T-cell (primary cell): ENCODE measurements around the gene LDHAL6B. TPM values are rescaled to one million over a fixed set of nuclear protein-coding genes. Genes with fewer than 3 reads are reported as not detected.

ENCODE experiments used
- ATAC-seq, 4 experiments: fragments of 200-7000 bp in 3 of 4; fragments of 150-1000 bp in 1 of 4; cut with Tn5 transposase; replicated peaks in 1 of 4; 1 replicate in 3 of 4; 2 replicates in 1 of 4; pipeline ENCODE4 v1.10.0; 2021; ENCODE audit warnings: moderate library complexity in 3 of 4, mild to moderate bottlenecking in 2 of 4, moderate number of reproducible peaks in 1 of 4
- CTCF ChIA-PET, 2 donors: fragments of 300-600 bp; sonication (Branson Sonifier 250); formaldehyde crosslinking; loops; one replicate each; lab custom pipeline; 2022; ENCODE audit warnings: antibody characterized with exemption in 2 of 2; lab: Charles Lee
- POLR2A ChIA-PET, 2 donors: fragments of 300-600 bp; sonication (Branson Sonifier 250); formaldehyde crosslinking; loops; one replicate each; lab custom pipeline; 2022; ENCODE audit warnings: antibody characterized with exemption in 2 of 2; lab: Charles Lee
- DNase-seq, 35 experiments: peaks; one replicate each; pipeline versions ENCODE4 v3.0.0 to v3.0.0-alpha.2; 2013 to 2023
- H3K27ac ChIP-seq: one replicate; pipeline ENCODE4 v1.5.1; 2013; ENCODE audit warnings: low read length
- H3K27me3 ChIP-seq, 2 experiments: replicated peaks in 1 of 2; 1 replicate in 1 of 2; 2 replicates in 1 of 2; pipeline versions ENCODE4 v1.6.1 to v1.7.0; 2013; ENCODE audit warnings: low read length in 1 of 2, mixed read lengths in 1 of 2; ENCODE audit not compliant: control insufficient read depth in 2 of 2, insufficient read depth in 2 of 2; ENCODE audit errors: extremely low read depth in 1 of 2
- H3K36me3 ChIP-seq, 2 donors: 1 replicate in 1 of 2; 2 replicates in 1 of 2; pipeline versions ENCODE4 v1.6.1 to v1.7.0; 2013; ENCODE audit warnings: low read length in 1 of 2; ENCODE audit not compliant: control insufficient read depth in 2 of 2, insufficient read depth in 1 of 2; ENCODE audit errors: extremely low read depth in 1 of 2
- H3K4me1 ChIP-seq, 2 experiments: 1 replicate in 1 of 2; 2 replicates in 1 of 2; pipeline versions ENCODE4 v1.6.1 to v1.7.0; 2013; ENCODE audit warnings: low read length in 2 of 2, mixed read lengths in 1 of 2; ENCODE audit not compliant: insufficient read depth in 2 of 2, control insufficient read depth in 1 of 2; ENCODE audit errors: extremely low read depth in 1 of 2
- H3K4me3 ChIP-seq, 2 donors: 1 replicate in 1 of 2; 2 replicates in 1 of 2; pipeline versions ENCODE4 v1.5.1 to v1.7.0; 2013; ENCODE audit warnings: mild to moderate bottlenecking in 2 of 2, low read length in 1 of 2, moderate library complexity in 1 of 2; ENCODE audit not compliant: control insufficient read depth in 1 of 2; ENCODE audit errors: extremely low read depth in 1 of 2
- H3K9me3 ChIP-seq: 2 replicates; pipeline ENCODE4 v1.7.0; 2013
- H3K27ac Mint-ChIP-seq, 2 donors: one replicate each; pipeline ENCODE4 v1.8.0; 2020 to 2021; ENCODE audit warnings: mild to moderate bottlenecking in 2 of 2, mixed read lengths in 2 of 2
- H3K27me3 Mint-ChIP-seq, 2 donors: one replicate each; pipeline ENCODE4 v1.8.0; 2021 to 2022; ENCODE audit warnings: mixed read lengths in 2 of 2
- H3K36me3 Mint-ChIP-seq: one replicate; pipeline ENCODE4 v1.8.0; 2021; ENCODE audit warnings: mixed read lengths
- H3K4me1 Mint-ChIP-seq, 3 donors: one replicate each; pipeline ENCODE4 v1.8.0; 2020 to 2022; ENCODE audit warnings: mixed read lengths in 3 of 3, mild to moderate bottlenecking in 1 of 3
- H3K4me3 Mint-ChIP-seq, 3 donors: one replicate each; pipeline ENCODE4 v1.8.0; 2020 to 2022; ENCODE audit warnings: mild to moderate bottlenecking in 3 of 3, mixed read lengths in 3 of 3, moderate library complexity in 3 of 3
- H3K9me3 Mint-ChIP-seq, 3 donors: one replicate each; pipeline ENCODE4 v1.8.0; 2020 to 2022; ENCODE audit warnings: mixed read lengths in 3 of 3
- WGBS: methylation state at CpG from one replicate; pipeline ENCODE4 v1.1.5; 2013; ENCODE audit warnings: missing lambda C conversion rate; ENCODE audit not compliant: insufficient coverage; 5-methylcytosine and 5-hydroxymethylcytosine counted together
- total RNA-seq, 35 experiments: library from RNA in 6 of 35; stranded (reverse) in 6 of 35; fragments of 120-200 nt in 1 of 35; gene quantifications; one replicate each; pipeline versions ENCODE4 v1.2.1 to v1.2.4 and lab custom pipeline; 2013 to 2026

Gene LDHAL6B
- total RNA-seq, 5 donors from 2014 or later (not counting 1 experiment from before 2014, with no cell fraction given), result not detected

GRCh38 chr15:59180945-59181600 lies 25.6 kb upstream of the LDHAL6B start:
- Mint-ChIP-seq H3K9me3 (peaks cover 0 to 8% (median 8%) of the 10 kb centered on the region in 3 donors), H3K27me3 (peaks cover 7 to 8% of the 10 kb centered on the region in 2 donors), H3K36me3 (no peaks in the 10 kb centered on the region), H3K4me1 (no peaks in the 10 kb centered on the region), H3K4me3 (no peak overlapping the region), H3K27ac (no peak overlapping the region)
- Histone ChIP-seq H3K27me3 (peaks cover 0 to 5% of the 10 kb centered on the region in 2 experiments), H3K27ac (no peak overlapping the region), H3K4me1 (no peaks in the 10 kb centered on the region), H3K4me3 (no peak overlapping the region), H3K36me3 (no peaks in the 10 kb centered on the region), H3K9me3 (no peaks in the 10 kb centered on the region)
- ChIA-PET POLR2A (no interaction called here), CTCF (interaction anchor here in 1 of 2 donors (0.6 kb wide), 1 partner anchor 329 kb away, joined by 4 read pairs; no protein-coding TSS in a partner anchor)
- DNase-seq (no peak), ATAC-seq (no peak)
- WGBS, result no CpG with 5 or more reads among the region's 5 CpGs

GRCh38 chr15:59185725-59186124 lies 20.9 kb upstream of the LDHAL6B start:
- ATAC-seq, result no peak
- peaks cover 0 to 11% (median 8%) of the 10 kb centered on the region in 3 donors for H3K9me3 Mint-ChIP-seq
- Histone ChIP-seq H3K36me3 (no peaks in the 10 kb centered on the region), H3K4me3 (no peak overlapping the region), H3K27me3 (peaks cover 0 to 7% of the 10 kb centered on the region in 2 experiments), H3K9me3 (no peaks in the 10 kb centered on the region), H3K27ac (no peak overlapping the region), H3K4me1 (no peaks in the 10 kb centered on the region)
- peaks cover 2 to 10% of the 10 kb centered on the region in 2 donors for H3K27me3 Mint-ChIP-seq
- no CpG with 5 or more reads among the region's 2 CpGs for WGBS
- H3K36me3 Mint-ChIP-seq, result peaks cover 5% of the 10 kb centered on the region
- no peak overlapping the region for H3K4me3 Mint-ChIP-seq
- H3K27ac Mint-ChIP-seq, result no peak overlapping the region
- H3K4me1 Mint-ChIP-seq, result no peaks in the 10 kb centered on the region
- POLR2A ChIA-PET, result no interaction called here
- DNase-seq, result no peak
- CTCF ChIA-PET, result interaction anchor here in 1 of 2 donors (0.7 kb wide), 1 partner anchor 307 kb away, joined by 4 read pairs; no protein-coding TSS in a partner anchor

DNA sequence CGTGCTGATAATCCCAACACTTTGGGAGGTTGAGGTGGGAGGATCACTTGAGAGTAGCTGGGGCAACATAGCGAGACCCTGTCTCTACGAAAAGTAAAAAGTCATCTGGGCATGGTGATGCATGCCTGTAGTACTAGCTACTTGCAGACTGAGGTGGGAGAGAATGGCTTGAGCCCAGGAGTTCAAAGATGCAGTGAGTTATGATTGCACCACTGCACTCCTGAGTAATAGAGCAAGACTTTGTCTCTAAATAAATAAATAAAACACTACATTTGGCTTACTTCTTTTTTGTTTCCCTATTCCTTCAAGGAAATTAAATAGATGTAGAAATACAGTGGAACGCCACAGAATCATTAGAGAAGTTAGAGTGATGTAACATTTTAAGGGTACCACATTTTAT lies 20.1 kb upstream of the LDHAL6B start:
- CTCF ChIA-PET, result no interaction called here
- Histone ChIP-seq H3K4me3 (no peak overlapping the region), H3K36me3 (no peaks in the 10 kb centered on the region), H3K9me3 (no peaks in the 10 kb centered on the region), H3K4me1 (no peaks in the 10 kb centered on the region), H3K27ac (no peak overlapping the region), H3K27me3 (peaks cover 0 to 8% of the 10 kb centered on the region in 2 experiments)
- peaks cover 0 to 7% (median 6%) of the 10 kb centered on the region in 3 donors for H3K9me3 Mint-ChIP-seq
- no peak overlapping the region for H3K27ac Mint-ChIP-seq
- no peak for DNase-seq
- H3K27me3 Mint-ChIP-seq, result peaks cover 4 to 12% of the 10 kb centered on the region in 2 donors
- POLR2A ChIA-PET, result no interaction called here
- H3K4me1 Mint-ChIP-seq, result no peaks in the 10 kb centered on the region
- no peak for ATAC-seq
- 80% methylated on average over 3 of the region's 4 CpGs for WGBS
- H3K4me3 Mint-ChIP-seq, result no peak overlapping the region
- H3K36me3 Mint-ChIP-seq, result peaks cover 5% of the 10 kb centered on the region

DNA sequence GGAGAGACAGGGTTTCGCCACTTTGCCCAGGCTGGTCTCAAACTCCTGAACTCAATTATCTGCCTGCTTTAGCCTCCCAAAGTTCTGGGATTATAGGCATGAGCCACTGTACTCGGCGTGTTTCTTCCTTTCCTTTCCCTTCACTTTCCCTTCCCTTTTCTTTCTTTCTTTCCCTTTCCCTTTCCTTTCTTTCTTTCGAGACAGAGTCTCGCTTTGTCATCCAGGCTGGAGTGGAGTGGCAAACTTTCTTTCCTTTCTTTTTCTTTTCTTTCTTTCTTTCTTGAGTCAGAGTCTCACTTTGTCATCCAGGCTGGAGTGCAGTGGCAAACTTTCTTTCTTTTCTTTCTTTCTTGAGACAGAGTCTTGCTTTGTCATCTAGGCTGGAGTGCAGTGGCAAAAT lies 17.4 kb upstream of the LDHAL6B start:
- CTCF ChIA-PET, result no interaction called here
- Histone ChIP-seq H3K36me3 (no peaks in the 10 kb centered on the region), H3K4me1 (no peaks in the 10 kb centered on the region), H3K9me3 (no peaks in the 10 kb centered on the region), H3K27me3 (peaks cover 0 to 8% of the 10 kb centered on the region in 2 experiments), H3K4me3 (no peak overlapping the region), H3K27ac (no peak overlapping the region)
- DNase-seq (no peak), ATAC-seq (no peak)
- Mint-ChIP-seq H3K4me1 (no peaks in the 10 kb centered on the region), H3K27ac (no peak overlapping the region), H3K36me3 (peaks cover 5% of the 10 kb centered on the region), H3K27me3 (peaks cover 4 to 23% of the 10 kb centered on the region in 2 donors), H3K4me3 (no peak overlapping the region), H3K9me3 (peaks cover 0 to 3% (median 0%) of the 10 kb centered on the region in 3 donors)
- POLR2A ChIA-PET, result no interaction called here
- 93% methylated on average over 3 of the region's 5 CpGs for WGBS

DNA sequence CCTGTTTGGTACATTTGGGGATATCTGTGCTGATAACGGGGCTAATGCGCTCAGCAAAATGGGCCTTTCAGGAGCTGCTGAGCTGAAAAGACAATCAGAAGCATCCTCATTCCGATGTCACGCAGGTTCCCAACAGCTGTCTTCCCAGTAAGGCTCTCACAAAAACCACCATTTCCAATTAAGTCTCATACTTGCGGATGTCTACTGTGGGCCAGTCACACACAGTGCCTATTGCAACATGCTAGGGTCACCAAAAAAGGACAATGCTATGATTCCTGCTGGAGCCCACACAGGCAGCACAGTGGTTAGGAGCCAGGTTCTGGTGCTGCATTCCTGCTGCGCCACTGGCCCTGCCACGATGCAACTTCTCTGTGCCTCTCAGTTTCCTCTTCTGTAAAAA lies 16.4 kb upstream of the LDHAL6B start:
- H3K27me3 ChIP-seq, result peaks cover 0 to 8% of the 10 kb centered on the region in 2 experiments
- Mint-ChIP-seq H3K4me3 (no peak overlapping the region), H3K4me1 (no peaks in the 10 kb centered on the region), H3K27me3 (peaks cover 4 to 23% of the 10 kb centered on the region in 2 donors), H3K9me3 (peaks cover 0 to 3% (median 0%) of the 10 kb centered on the region in 3 donors), H3K36me3 (peaks cover 5% of the 10 kb centered on the region), H3K27ac (no peak overlapping the region)
- H3K36me3 ChIP-seq, result no peaks in the 10 kb centered on the region
- ATAC-seq, result no peak
- H3K27ac ChIP-seq, result no peak overlapping the region
- no peaks in the 10 kb centered on the region for H3K9me3 ChIP-seq
- POLR2A ChIA-PET, result no interaction called here
- 84% methylated on average over 4 of the region's 7 CpGs for WGBS
- DNase-seq, result no peak
- CTCF ChIA-PET, result no interaction called here
- H3K4me1 ChIP-seq, result no peaks in the 10 kb centered on the region
- H3K4me3 ChIP-seq, result no peak overlapping the region

- Histone ChIP-seq H3K36me3 (no peaks in the 10 kb centered on the region), H3K9me3 (no peaks in the 10 kb centered on the region), H3K4me1 (no peaks in the 10 kb centered on the region), H3K27me3 (peaks cover 0 to 8% of the 10 kb centered on the region in 2 experiments), H3K27ac (no peak overlapping the region), H3K4me3 (no peak overlapping the region)
- Mint-ChIP-seq H3K27me3 (peaks cover 4 to 20% of the 10 kb centered on the region in 2 donors), H3K4me3 (no peak overlapping the region), H3K36me3 (peaks cover 5% of the 10 kb centered on the region), H3K4me1 (peaks cover 0 to 6% (median 2%) of the 10 kb centered on the region in 3 donors), H3K27ac (no peak overlapping the region), H3K9me3 (peaks cover 0 to 3% (median 0%) of the 10 kb centered on the region in 3 donors)
- 33% methylated on average over 1 of the region's 6 CpGs for WGBS
- DNase-seq, result no peak
- CTCF ChIA-PET, result no interaction called here
- POLR2A ChIA-PET, result no interaction called here
- ATAC-seq, result no peak
Observed at GRCh38 chr15:59191855-59192237, 14.8 kb upstream of the LDHAL6B start.
